Thyroid gland (tissue), 4 donors: ENCODE measurements around the gene ADGRB3. TPM values are rescaled to one million over a fixed set of nuclear protein-coding genes. Genes with fewer than 3 reads are reported as not detected.
A peak's percentile ranks its signal among the peaks of the same experiment; 100 is the strongest.

Experiments used
- DNase-seq, 2 donors: peaks; one replicate each; pipeline ENCODE4 v3.0.0-alpha.2; 2019
- H3K27ac ChIP-seq, 3 donors: fragments of 200-600 bp; sonication (generic); 1 replicate in 2 of 3; 2 replicates in 1 of 3; pipeline ENCODE4 v1.5.1; 2016 to 2019; ENCODE audit warnings: mild to moderate bottlenecking in 1 of 3, moderate library complexity in 1 of 3
- H3K27me3 ChIP-seq: fragments of 200-600 bp; sonication (generic); one replicate; pipeline ENCODE4 v1.5.1; 2019
- H3K36me3 ChIP-seq, 2 donors: fragments of 200-600 bp; sonication (generic); one replicate each; pipeline ENCODE4 v1.5.1; 2016 to 2019
- H3K4me1 ChIP-seq, 2 donors: fragments of 200-600 bp; sonication (generic); one replicate each; pipeline ENCODE4 v1.5.1; 2017 to 2019
- H3K4me3 ChIP-seq, 3 donors: fragments of 200-600 bp; sonication (generic); replicated peaks in 1 of 3; 1 replicate in 2 of 3; 2 replicates in 1 of 3; pipeline ENCODE4 v1.5.1; 2016; ENCODE audit warnings: mild to moderate bottlenecking in 1 of 3
- H3K9me3 ChIP-seq: fragments of 200-600 bp; sonication (generic); one replicate; pipeline ENCODE4 v1.5.1; 2017
- POLR2A ChIP-seq, 2 donors: fragments of 450-650 bp; IDR thresholded peaks; one replicate each; pipeline ENCODE4 v1.6.1; 2017; ENCODE audit warnings: antibody characterized with exemption in 2 of 2, mild to moderate bottlenecking in 2 of 2, moderate library complexity in 1 of 2
- WGBS, 2 donors: methylation state at CpG; one replicate each; pipeline ENCODE4 v1.1.5; 2017; 5-methylcytosine and 5-hydroxymethylcytosine counted together
- intact Hi-C: fragments of 100-400 bp; cut with DNase I; formaldehyde crosslinking; loops from one replicate; pipeline ENCODE4 v1.15.1; 2023
- total RNA-seq, 4 donors: library from RNA; depleted of rRNA; stranded (reverse); fragments of >200 nt; gene quantifications; one replicate each; pipeline ENCODE4 v1.2.3, GENCODE V29; 2016
- TF ChIP-seq, protein P1 (sequence below), 6 experiments: fragments of 200-600 bp in 3 of 6; fragments of 450-650 bp in 3 of 6; sonication (generic) in 3 of 6; IDR thresholded peaks; one replicate each; pipeline ENCODE4 v1.5.1; 2016 to 2019; ENCODE audit warnings: antibody characterized with exemption in 6 of 6, mild to moderate bottlenecking in 2 of 6, inconsistent platforms in 1 of 6, moderate library complexity in 1 of 6

Gene ADGRB3
- total RNA-seq, 4 donors from 2014 or later: 0.45 to 3.0 (median 1.4) TPM

DNA sequence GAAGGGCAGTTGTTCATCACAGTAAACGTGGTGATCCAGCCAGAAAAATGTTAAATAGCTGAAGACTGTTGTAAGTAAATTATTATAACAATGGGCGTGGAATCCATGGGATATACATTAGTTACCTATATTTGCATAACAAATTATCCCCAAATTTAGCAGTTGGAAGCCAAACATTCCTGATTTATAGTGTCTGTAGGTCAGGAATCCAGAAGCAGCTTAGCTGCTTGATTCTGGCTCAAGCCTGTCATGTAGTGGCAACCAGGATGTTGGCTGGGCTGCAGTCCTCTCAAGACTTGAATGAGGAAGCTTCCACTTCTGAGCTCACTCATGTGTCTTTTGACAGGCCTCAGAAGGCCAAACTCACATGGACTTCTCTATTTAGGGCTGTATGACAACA, 6.9 kb upstream of the ADGRB3 start:
- H3K36me3 ChIP-seq: no peaks in the 10 kb centered on the region
- H3K9me3 ChIP-seq: no peaks in the 10 kb centered on the region
- no peak for TF ChIP-seq POLR2A (IDR thresholded peaks at IDR 0.05)
- TF ChIP-seq, protein P1, sequence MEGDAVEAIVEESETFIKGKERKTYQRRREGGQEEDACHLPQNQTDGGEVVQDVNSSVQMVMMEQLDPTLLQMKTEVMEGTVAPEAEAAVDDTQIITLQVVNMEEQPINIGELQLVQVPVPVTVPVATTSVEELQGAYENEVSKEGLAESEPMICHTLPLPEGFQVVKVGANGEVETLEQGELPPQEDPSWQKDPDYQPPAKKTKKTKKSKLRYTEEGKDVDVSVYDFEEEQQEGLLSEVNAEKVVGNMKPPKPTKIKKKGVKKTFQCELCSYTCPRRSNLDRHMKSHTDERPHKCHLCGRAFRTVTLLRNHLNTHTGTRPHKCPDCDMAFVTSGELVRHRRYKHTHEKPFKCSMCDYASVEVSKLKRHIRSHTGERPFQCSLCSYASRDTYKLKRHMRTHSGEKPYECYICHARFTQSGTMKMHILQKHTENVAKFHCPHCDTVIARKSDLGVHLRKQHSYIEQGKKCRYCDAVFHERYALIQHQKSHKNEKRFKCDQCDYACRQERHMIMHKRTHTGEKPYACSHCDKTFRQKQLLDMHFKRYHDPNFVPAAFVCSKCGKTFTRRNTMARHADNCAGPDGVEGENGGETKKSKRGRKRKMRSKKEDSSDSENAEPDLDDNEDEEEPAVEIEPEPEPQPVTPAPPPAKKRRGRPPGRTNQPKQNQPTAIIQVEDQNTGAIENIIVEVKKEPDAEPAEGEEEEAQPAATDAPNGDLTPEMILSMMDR (IDR thresholded peaks at IDR 0.05): no peak
- peak; percentile 24 to 51 for DNase-seq
- whole genome bisulfite sequencing, 2 donors: 66 to 71% methylated on average over 2 of the region's 2 CpGs
- H3K27me3 ChIP-seq: no peaks in the 10 kb centered on the region
- no peak overlapping the region for H3K27ac ChIP-seq
- H3K4me1 ChIP-seq: no peaks in the 10 kb centered on the region
- H3K4me3 ChIP-seq: no peak overlapping the region
- intact Hi-C loops: no loop called here

- H3K36me3 ChIP-seq: no peaks in the 10 kb centered on the region
- TF ChIP-seq, protein P1 (IDR thresholded peaks at IDR 0.05): no peak
- no peak for TF ChIP-seq POLR2A (IDR thresholded peaks at IDR 0.05)
- peaks cover 0 to 3% of the 10 kb centered on the region in 2 donors for H3K4me1 ChIP-seq
- H3K27me3 ChIP-seq: no peaks in the 10 kb centered on the region
- no peak overlapping the region for H3K4me3 ChIP-seq
- H3K27ac ChIP-seq: no peak overlapping the region
- no peaks in the 10 kb centered on the region for H3K9me3 ChIP-seq
- intact Hi-C loops: no loop called here
- no peak for DNase-seq
- 87 to 96% methylated on average over 3 of the region's 3 CpGs for WGBS, 2 donors
Measured at GRCh38 chr6:68632734-68633133, 2.3 kb upstream of the ADGRB3 start.

GRCh38 chr6:68633281-68633971, 1.7 kb upstream of the ADGRB3 start:
- H3K36me3 ChIP-seq: no peaks in the 10 kb centered on the region
- no peak overlapping the region for H3K4me3 ChIP-seq
- 55 to 58% methylated on average over 9 of the region's 9 CpGs for WGBS, 2 donors
- H3K27ac ChIP-seq: no peak overlapping the region
- H3K27me3 ChIP-seq: no peaks in the 10 kb centered on the region
- H3K9me3 ChIP-seq: no peaks in the 10 kb centered on the region
- peaks cover 0 to 3% of the 10 kb centered on the region in 2 donors for H3K4me1 ChIP-seq
- intact Hi-C loops: no loop called here
- no peak for DNase-seq
- TF ChIP-seq POLR2A (IDR thresholded peaks at IDR 0.05): no peak

DNA sequence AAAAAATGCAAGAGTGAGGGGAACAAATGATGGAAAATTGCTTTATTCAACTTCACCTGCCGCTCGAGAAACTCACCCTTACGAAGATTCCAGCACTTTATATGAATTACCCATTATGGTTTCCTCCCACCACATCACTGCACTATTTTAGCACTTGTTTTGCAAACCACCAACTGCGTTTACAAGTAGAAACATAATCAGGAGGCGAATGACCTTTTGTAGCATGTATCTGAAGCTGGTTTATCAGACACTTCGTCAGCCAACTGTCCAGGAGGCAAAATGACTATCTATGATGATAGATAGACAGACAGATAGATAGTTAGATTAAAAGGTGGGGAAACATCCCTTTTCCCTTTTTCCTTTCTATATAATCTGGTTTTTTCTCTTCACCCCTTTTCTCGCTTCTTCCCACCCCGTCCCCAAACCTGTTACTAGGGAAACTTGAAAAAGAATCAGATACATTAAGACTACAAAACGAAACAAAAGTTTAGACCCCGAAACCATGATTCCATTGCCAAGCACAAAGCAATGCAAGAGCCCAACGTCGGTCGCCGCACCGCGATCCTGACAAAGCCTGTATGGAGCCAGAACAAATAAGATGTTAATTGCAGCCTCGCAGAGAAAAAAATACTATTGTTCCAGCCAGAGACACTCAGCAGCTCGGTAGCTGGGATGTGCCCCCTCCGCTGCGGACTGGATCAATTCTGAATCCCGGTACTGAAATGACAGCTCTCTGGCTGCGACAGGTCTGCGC, 933 bp upstream of the ADGRB3 start:
- H3K4me3 ChIP-seq: peak overlapping the region in 2 of 3 donors; percentile 55 to 71
- intact Hi-C loops: no loop called here
- WGBS, 2 donors: 7% methylated on average over 23 of the region's 23 CpGs
- no peaks in the 10 kb centered on the region for H3K36me3 ChIP-seq
- no peak for TF ChIP-seq POLR2A (IDR thresholded peaks at IDR 0.05)
- TF ChIP-seq, protein P1 (IDR thresholded peaks at IDR 0.05): no peak
- DNase-seq: no peak
- no peaks in the 10 kb centered on the region for H3K9me3 ChIP-seq
- no peaks in the 10 kb centered on the region for H3K27me3 ChIP-seq
- H3K27ac ChIP-seq: peak overlapping the region; percentile 37 to 65 (median 62)
- H3K4me1 ChIP-seq: peaks cover 0 to 3% of the 10 kb centered on the region in 2 donors

DNA sequence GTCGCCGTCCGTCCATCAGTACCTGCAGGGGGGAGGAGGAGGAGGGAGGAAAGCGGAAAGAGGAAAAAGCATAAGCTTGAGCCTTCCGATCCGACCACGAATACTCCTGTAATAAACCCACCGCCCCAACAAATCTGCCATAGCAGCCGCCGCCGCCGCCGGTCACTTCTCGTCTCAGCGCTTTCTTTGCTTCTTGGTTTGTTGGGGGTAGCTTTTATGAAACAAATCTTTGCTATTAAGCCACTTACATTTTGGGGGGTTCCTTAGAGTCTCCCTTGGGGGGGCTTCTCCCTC, 277 bp downstream of the ADGRB3 start:
- Histone ChIP-seq H3K27me3 (no peaks in the 10 kb centered on the region), H3K4me1 (peaks cover 0 to 3% of the 10 kb centered on the region in 2 donors), H3K9me3 (no peaks in the 10 kb centered on the region), H3K27ac (peak overlapping the region in 2 of 3 donors; percentile 25 to 68), H3K4me3 (peak overlapping the region; percentile 46 to 55 (median 49)), H3K36me3 (no peaks in the 10 kb centered on the region)
- TF ChIP-seq, protein P1 (IDR thresholded peaks at IDR 0.05): no peak
- TF ChIP-seq POLR2A (IDR thresholded peaks at IDR 0.05): no peak
- 1% methylated on average over 14 to 15 of the region's 15 CpGs for WGBS, 2 donors
- intact Hi-C loops: no loop called here
- DNase-seq: no peak
